ENCODE results near the gene CCDC78. TPM values are rescaled to one million over a fixed set of nuclear protein-coding genes. Genes with fewer than 3 reads are reported as not detected.

The CCDC78 gene
- total and polyA plus RNA-seq, 2 of the 13 experiments (the other 11 are each of a cell fraction or from before 2014, with no cell fraction given) = 0.53 to 1.5 TPM

DNA sequence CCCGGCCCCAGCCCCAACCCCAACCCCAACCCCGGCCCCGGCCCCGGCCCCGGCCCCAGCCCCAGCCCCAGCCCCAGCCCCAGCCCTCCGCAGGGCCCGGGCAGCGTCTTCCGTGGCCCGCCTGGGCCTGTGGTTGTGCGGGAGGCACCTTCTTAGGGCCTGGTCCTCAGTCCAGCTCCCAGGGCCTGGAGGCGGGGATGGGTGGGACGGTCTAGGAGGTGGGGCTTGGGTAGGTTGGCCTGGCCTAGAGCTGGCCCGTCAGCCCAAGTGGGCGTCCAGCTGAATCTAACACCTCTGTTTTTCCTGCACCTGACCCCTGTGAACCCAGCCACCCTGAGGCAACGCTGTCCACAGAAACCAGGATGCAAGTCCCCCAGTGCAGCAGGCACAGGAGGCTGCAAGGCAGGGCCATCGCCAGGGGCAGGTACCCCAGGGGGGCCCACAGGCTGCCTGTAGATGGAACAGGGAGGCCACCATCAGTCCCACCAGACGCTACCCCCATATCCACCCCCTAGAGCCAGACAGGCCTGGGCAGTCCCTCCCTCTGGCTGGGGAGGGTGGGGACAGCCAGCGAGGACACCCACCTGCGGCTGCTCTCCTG lies 43.0 kb upstream of the CCDC78 start:
- FAIRE-seq (no peak), ATAC-seq (peak; percentile 57), DNase-seq (ENCODE audit: low spot score) (no peak)
- no TSS peak for BruUV-seq (replicated peaks)
- no peaks in the 10 kb centered on the region for H4K20me1 ChIP-seq (ENCODE audit: insufficient read depth, low read length)
- no peaks in the 10 kb centered on the region for H3K36me3 ChIP-seq (replicated peaks in 1 of 2; ENCODE audit: control insufficient read depth in 1 of 2, insufficient read depth in 2 of 2, low read length in 2 of 2)
- no peak overlapping the region for H2AFZ ChIP-seq (ENCODE audit: low read length)
- H3K9me3 ChIP-seq (ENCODE audit: low read length) = no peaks in the 10 kb centered on the region
- H3K79me2 ChIP-seq (ENCODE audit: insufficient read depth, low read length) = no peaks in the 10 kb centered on the region
- in situ Hi-C loops (cut with HindIII; ENCODE audit: extremely low pct_ligation_motif_present, low pct_unique_long_range_greater_than_20kb) = no loop called here
- TF ChIP-seq ZFX (CRISPR knock-in tag; IDR thresholded peaks at IDR 0.05; ENCODE audit: low read depth) = peak; percentile 29; the same call in 1 of the 2 replicates
- TF ChIP-seq SETDB1 (CRISPR knock-in tag; IDR thresholded peaks at IDR 0.05; ENCODE audit: borderline replicate concordance) = no peak
- no peak overlapping the region for H3K4me3 ChIP-seq (replicated peaks in 1 of 3; ENCODE audit: insufficient read depth in 1 of 3, low read depth in 2 of 3, low read length in 3 of 3)
- no peak overlapping the region for H3K4me2 ChIP-seq (ENCODE audit: low read depth, low read length)
- peaks cover 5 to 6% of the 10 kb centered on the region in 2 experiments; a peak in 3 of 5 replicates for H3K27me3 ChIP-seq (ENCODE audit: control insufficient read depth in 1 of 2, insufficient read depth in 2 of 2, low read length in 2 of 2)
- H3K27ac ChIP-seq (ENCODE audit: extremely low read length, insufficient read depth, low read length) = no peak overlapping the region
- no CpG with 5 or more reads among the region's 20 CpGs for WGBS (ENCODE audit: low lambda C conversion rate)
- no peak overlapping the region for H3K9ac ChIP-seq (ENCODE audit: insufficient read depth, low read depth, low read length)
- CTCF ChIA-PET (ENCODE audit: low intra/inter-chr PET ratio, low total read pairs) = no interaction called here
- no peaks in the 10 kb centered on the region for H3K4me1 ChIP-seq (ENCODE audit: insufficient read depth, low read length)
- POLR2A ChIA-PET = interaction anchor here (1.7 to 1.8 kb wide), 2 partner anchors 8 to 29 kb away, joined by 4 to 7 read pairs; partner anchors contain the start of genes CIAO3 and MSLN
- intact Hi-C loops (cut with micrococcal nuclease; ENCODE audit: unreplicated experiment) = no loop called here

GRCh38 chr16:768428-768827 lies 42.2 kb upstream of the CCDC78 start:
- BruUV-seq (replicated peaks) = no TSS peak
- WGBS (ENCODE audit: low lambda C conversion rate) = 60% methylated on average over 10 of the region's 21 CpGs
- no peak for DNase-seq (ENCODE audit: low spot score)
- POLR2A ChIA-PET = no interaction called here
- Histone ChIP-seq H3K36me3 (replicated peaks in 1 of 2; ENCODE audit: control insufficient read depth in 1 of 2, insufficient read depth in 2 of 2, low read length in 2 of 2) (no peaks in the 10 kb centered on the region), H4K20me1 (ENCODE audit: insufficient read depth, low read length) (no peaks in the 10 kb centered on the region), H3K9ac (ENCODE audit: insufficient read depth, low read depth, low read length) (no peak overlapping the region), H3K4me3 (replicated peaks in 1 of 3; ENCODE audit: insufficient read depth in 1 of 3, low read depth in 2 of 3, low read length in 3 of 3) (no peak overlapping the region), H3K79me2 (ENCODE audit: insufficient read depth, low read length) (no peaks in the 10 kb centered on the region), H3K4me1 (ENCODE audit: insufficient read depth, low read length) (no peaks in the 10 kb centered on the region), H3K4me2 (ENCODE audit: low read depth, low read length) (no peak overlapping the region), H2AFZ (ENCODE audit: low read length) (no peak overlapping the region), H3K27me3 (ENCODE audit: control insufficient read depth in 1 of 2, insufficient read depth in 2 of 2, low read length in 2 of 2) (peaks cover 0 to 4% of the 10 kb centered on the region in 2 experiments; a peak in 2 of 5 replicates), H3K9me3 (ENCODE audit: low read length) (no peaks in the 10 kb centered on the region), H3K27ac (ENCODE audit: extremely low read length, insufficient read depth, low read length) (no peak overlapping the region)
- intact Hi-C loops (cut with micrococcal nuclease; ENCODE audit: unreplicated experiment) = no loop called here
- ATAC-seq = peak; percentile 26
- no peak for FAIRE-seq
- in situ Hi-C loops (cut with HindIII; ENCODE audit: extremely low pct_ligation_motif_present, low pct_unique_long_range_greater_than_20kb) = no loop called here
- CTCF ChIA-PET (ENCODE audit: low intra/inter-chr PET ratio, low total read pairs) = no interaction called here
- TF ChIP-seq ZNF121 (CRISPR knock-in tag; IDR thresholded peaks at IDR 0.05) (no peak), RFX5 (IDR thresholded peaks at IDR 0.05; ENCODE audit: low read depth, low read length) (no peak), TBX2 (CRISPR knock-in tag; IDR thresholded peaks at IDR 0.05; ENCODE audit: borderline replicate concordance) (no peak), ZNF674 (CRISPR knock-in tag; IDR thresholded peaks at IDR 0.05; ENCODE audit: low read depth) (no peak), TCF7L2 (IDR thresholded peaks at IDR 0.05; ENCODE audit: low read depth, low read length) (no peak), U2AF1 (optimal IDR thresholded peaks at IDR 0.05; ENCODE audit: low read depth, low read length) (no peak), GABPA (IDR thresholded peaks at IDR 0.05; ENCODE audit: low read depth, low read length) (no peak), GABPA (CRISPR knock-in tag; IDR thresholded peaks at IDR 0.05; ENCODE audit: low read depth) (no peak), MXD3 (CRISPR knock-in tag; IDR thresholded peaks at IDR 0.05) (no peak), ZXDC (CRISPR knock-in tag; IDR thresholded peaks at IDR 0.05) (no peak)
- TF ChIP-seq, protein P1, sequence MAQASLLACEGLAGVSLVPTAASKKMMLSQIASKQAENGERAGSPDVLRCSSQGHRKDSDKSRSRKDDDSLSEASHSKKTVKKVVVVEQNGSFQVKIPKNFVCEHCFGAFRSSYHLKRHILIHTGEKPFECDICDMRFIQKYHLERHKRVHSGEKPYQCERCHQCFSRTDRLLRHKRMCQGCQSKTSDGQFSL (CRISPR knock-in tag; IDR thresholded peaks at IDR 0.05) = no peak
- TF ChIP-seq, protein P2, sequence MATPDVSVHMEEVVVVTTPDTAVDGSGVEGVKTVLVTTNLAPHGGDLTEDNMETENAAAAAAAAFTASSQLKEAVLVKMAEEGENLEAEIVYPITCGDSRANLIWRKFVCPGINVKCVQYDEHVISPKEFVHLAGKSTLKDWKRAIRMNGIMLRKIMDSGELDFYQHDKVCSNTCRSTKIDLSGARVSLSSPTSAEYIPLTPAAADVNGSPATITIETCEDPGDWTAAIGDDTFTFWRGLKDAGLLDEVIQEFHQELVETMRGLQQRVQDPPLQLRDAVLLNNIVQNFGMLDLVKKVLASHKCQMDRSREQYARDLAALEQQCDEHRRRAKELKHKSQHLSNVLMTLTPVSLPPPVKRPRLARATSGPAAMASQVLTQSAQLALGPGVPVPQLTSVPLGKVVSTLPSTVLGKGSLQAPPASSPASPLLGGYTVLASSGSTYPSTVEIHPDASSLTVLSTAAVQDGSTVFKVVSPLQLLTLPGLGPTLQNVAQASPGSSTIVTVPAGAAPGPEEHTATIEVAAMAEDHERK (CRISPR knock-in tag; IDR thresholded peaks at IDR 0.05; ENCODE audit: low read depth) = no peak
